ENCODE measurements around the gene TRHDE.
"Not testable (repeated sequence)": the region's sequence is repeated elsewhere in the genome, so short reads cannot be mapped to it uniquely, and the experiment has no call there.

Gene TRHDE

GRCh38 chr12:72631926-72632685 lies 359.9 kb downstream of the TRHDE start:
- DNase-seq (ENCODE audit: low read depth), result no peak

- no peak for DNase-seq (ENCODE audit: low read depth)
Measured at GRCh38 chr12:72642706-72643105, 370.5 kb downstream of the TRHDE start.

GRCh38 chr12:72647139-72647538 lies 375.0 kb downstream of the TRHDE start:
- DNase-seq (ENCODE audit: low read depth), result no peak

- no peak for DNase-seq (ENCODE audit: low read depth)
Measured at GRCh38 chr12:72658615-72659014, 386.4 kb downstream of the TRHDE start.

GRCh38 chr12:72660174-72660573 lies 388.0 kb downstream of the TRHDE start:
- DNase-seq (ENCODE audit: low read depth), result not testable (repeated sequence)

GRCh38 chr12:72673853-72674252 lies 401.7 kb downstream of the TRHDE start:
- no peak for DNase-seq (ENCODE audit: low read depth)

- no peak for DNase-seq (ENCODE audit: low read depth)
Measured at GRCh38 chr12:72676556-72676955, 404.4 kb downstream of the TRHDE start.

- DNase-seq (ENCODE audit: low read depth), result no peak
Measured at GRCh38 chr12:72677139-72677538, 405.0 kb downstream of the TRHDE start.

GRCh38 chr12:72677846-72678245 lies 405.7 kb downstream of the TRHDE start:
- DNase-seq (ENCODE audit: low read depth), result no peak

- no peak for DNase-seq (ENCODE audit: low read depth)
Measured at GRCh38 chr12:72679147-72679757, 407.1 kb downstream of the TRHDE start.

- no peak for DNase-seq (ENCODE audit: low read depth)
Measured at GRCh38 chr12:72681028-72681427, 408.9 kb downstream of the TRHDE start.

- DNase-seq (ENCODE audit: low read depth), result no peak
Measured at GRCh38 chr12:72684491-72684890, 412.3 kb downstream of the TRHDE start.

- DNase-seq (ENCODE audit: low read depth), result no peak
Measured at GRCh38 chr12:72692338-72692737, 420.2 kb downstream of the TRHDE start.

- no peak for DNase-seq (ENCODE audit: low read depth)
Measured at GRCh38 chr12:72694193-72694592, 422.0 kb downstream of the TRHDE start.

GRCh38 chr12:72699362-72699761 lies 427.2 kb downstream of the TRHDE start:
- DNase-seq (ENCODE audit: low read depth), result no peak

GRCh38 chr12:72712025-72712424 lies 439.9 kb downstream of the TRHDE start:
- not testable (repeated sequence) for DNase-seq (ENCODE audit: low read depth)

GRCh38 chr12:72716221-72716620 lies 444.1 kb downstream of the TRHDE start:
- no peak for DNase-seq (ENCODE audit: low read depth)

- no peak for DNase-seq (ENCODE audit: low read depth)
Measured at GRCh38 chr12:72717036-72717435, 444.9 kb downstream of the TRHDE start.

All from T follicular helper cell (primary cell).